GM20431 (cell line): ENCODE data around the gene MTG1.
"Not testable (repeated sequence)": the region's sequence is repeated elsewhere in the genome, so short reads cannot be mapped to it uniquely, and the experiment has no call there.

ENCODE experiments used
- in situ Hi-C: fragments of 300-500 bp; cut with MseI, MboI; formaldehyde crosslinking; loops from one replicate; pipeline ENCODE4 v1.15.0; 2020; ENCODE audit warnings: low sequenced_read_pairs; ENCODE audit not compliant: unreplicated experiment

Gene MTG1

DNA sequence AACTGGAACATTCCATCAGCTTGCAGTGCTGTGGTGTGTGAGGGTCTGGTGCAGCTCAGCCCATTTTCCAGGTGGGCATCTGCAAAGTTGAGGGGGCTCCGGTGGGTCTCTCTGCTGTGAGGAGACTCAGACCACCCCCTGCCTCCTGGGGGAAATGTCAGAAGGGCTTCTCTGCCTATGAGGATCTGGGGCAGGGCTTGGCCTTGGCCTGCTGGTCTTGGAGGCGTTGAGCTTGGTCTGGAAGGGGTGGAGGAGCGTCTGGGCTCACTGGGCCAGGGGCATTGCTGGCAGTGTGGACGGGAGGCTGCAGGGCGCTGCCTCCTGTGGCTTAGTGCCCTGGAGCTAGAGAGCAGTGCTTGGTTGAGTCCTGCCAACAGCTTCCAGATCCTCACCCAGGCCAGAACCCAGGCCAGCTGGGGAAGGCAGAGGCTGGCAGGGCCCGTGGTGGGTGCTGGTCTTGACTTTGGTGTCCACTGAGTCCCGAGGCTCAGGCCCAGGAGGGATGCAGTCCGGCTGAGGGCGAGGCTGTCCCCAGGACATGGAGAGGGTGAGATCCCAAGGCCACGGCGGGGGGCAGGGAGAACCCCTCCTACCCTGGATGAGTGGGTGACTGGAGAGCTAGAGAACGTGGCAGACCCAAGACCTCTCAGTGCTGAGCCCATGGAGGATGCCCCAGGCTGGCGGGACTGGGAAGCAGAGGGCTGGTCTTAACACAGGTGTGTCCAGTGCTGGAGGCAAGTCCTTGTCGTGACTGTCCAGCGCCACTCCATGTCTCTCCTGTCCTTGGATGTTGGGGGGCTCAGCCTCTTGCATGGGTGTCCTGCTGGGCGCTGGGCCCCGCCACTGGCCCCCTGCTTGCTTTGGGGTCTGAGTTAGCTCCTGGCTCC, 27.6 kb downstream of the MTG1 start:
- in situ Hi-C loops: no loop called here

DNA sequence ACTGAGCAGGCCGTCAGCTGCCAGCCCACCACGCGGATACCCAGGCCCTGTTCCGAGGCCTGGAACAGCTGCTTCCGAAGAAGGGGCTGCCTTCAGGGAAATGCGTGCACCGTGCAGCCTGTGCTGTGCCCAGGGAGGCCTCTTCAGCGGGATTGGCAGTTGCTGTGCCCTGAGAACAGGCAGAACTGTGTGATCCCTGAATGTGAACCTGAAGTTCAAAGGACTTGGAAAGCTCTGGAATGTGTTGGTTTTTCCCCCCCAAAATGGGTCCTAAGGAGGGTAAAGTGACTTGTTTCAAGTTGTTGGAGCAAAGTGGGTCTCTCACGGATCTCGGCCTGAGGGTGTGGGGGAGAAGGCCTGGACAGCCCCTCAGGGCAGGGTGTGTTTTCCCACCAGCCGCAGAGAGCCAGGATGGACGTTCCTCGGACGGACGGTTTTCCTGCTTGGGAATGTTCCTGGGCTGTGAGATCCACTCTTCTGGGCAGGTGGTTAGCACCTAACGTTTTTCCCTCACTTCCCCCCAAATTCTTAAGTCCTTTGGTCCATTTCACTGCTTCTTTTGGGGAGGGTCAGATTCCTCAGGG, 28.4 kb downstream of the MTG1 start:
- in situ Hi-C loops: no loop called here

DNA sequence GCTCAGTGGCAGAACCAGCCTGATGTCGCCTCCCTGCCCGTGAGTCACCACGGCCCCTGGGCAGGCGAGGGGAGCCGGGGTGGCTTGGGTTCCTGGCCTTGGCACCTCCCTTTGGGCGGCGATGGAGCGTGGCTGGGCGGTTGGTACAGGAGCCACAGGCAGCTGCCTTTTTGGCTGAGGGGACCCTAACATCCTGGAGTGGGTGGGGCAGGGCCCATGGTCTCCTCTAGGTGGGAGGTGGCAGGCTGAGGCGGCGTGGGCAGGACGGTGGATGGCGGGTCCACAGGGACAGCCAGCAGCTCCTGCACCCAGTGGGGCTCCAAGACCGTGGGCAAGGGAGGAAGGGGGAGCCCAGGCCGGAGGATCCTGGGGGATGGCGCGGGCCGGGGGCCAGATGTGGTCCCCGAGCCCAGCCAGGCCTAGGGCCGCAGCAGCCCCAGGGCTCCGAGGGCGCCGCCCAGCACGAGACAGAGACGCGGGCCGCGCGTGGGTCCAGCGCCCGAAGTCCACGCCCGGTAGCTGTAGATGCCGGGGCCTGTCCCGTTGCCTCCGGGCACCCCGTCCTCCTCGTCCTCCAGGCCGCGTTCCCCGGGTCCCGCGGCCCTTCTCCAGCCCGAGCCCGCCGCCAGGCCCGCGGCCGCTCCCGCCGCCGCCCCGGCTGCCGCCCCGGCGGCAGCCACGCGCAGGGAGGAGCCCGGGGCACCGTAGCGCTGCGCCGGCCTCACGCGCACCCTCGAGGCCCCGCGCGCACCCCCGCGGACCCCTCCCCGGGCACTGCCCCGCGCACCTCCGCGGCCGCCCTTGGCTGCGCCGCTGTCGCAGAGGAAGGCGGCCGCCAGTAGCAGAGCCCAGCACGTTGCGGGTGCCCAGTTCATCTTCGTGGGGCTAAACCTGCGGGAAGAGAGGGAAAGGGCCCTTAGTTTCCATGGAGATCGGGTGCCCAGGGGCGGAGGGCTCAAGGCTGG, 29.1 kb downstream of the MTG1 start:
- in situ Hi-C loops: no loop called here

DNA sequence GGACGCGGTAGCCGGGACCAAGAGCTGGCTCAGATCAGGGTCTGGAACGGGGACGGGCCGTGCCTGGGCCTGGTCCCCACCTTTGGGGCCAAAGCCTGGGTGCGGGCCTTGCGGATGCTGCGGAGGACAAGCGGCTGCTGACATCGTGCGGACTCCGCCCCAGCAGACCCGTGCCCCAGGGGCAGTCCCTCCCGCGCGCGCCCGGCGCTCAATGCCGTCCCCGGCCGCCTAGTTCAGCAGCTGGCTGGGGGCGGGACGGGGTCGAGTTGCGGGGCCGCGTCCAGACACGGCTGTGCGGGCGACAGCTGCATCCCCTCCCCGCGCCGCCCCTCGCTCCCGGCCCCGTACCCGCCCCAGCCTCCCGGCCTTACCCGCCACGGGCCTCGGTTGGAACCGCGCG, 30.1 kb downstream of the MTG1 start:
- in situ Hi-C loops: not testable (repeated sequence)

DNA sequence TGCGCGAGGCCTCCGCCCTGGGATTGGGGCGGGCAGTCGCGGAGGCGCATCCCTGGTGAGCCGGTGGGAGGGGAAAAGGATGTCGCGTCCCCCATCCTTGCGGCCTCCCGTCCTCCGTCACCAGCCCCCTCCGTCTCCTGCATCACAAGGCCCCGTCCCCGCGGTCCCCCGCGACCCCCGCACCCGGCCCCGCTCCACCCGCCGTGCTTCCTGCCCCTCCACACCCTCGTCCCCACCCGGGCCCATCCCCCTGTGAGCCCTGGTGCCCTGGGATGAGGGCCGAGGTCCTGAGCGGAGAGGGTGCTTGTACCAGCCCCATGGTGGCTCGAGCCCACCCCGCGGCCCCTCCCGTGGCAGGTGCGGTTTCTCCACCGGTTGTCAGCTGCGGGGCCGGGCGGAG, 30.6 kb downstream of the MTG1 start, which contains the start of gene SPRN:
Gene SPRN (minus strand): TSS at position 25 of the 400 bp plus-strand sequence. CDS start 944 bp downstream, outside the sequence.
- in situ Hi-C loops: not testable (repeated sequence)

DNA sequence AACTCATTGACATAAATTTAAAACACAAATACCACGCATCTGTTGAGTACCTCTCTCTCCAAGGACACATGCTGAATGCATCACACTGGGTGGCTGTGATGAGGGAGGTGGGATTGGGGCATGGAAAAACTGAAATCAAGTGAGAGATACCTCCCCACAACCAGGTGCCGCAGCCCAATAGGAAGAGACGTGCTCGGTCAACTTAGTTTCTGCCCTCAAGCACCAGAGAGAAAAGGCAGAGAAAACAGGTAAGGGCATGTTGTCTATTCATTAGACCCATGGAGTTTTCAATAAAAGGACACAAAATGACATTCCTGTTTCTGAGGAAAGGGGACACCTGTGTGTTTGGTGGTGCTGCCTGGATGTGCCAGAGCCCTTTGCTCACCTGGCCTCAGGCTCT, 35.6 kb downstream of the MTG1 start:
- in situ Hi-C loops: not testable (repeated sequence)

DNA sequence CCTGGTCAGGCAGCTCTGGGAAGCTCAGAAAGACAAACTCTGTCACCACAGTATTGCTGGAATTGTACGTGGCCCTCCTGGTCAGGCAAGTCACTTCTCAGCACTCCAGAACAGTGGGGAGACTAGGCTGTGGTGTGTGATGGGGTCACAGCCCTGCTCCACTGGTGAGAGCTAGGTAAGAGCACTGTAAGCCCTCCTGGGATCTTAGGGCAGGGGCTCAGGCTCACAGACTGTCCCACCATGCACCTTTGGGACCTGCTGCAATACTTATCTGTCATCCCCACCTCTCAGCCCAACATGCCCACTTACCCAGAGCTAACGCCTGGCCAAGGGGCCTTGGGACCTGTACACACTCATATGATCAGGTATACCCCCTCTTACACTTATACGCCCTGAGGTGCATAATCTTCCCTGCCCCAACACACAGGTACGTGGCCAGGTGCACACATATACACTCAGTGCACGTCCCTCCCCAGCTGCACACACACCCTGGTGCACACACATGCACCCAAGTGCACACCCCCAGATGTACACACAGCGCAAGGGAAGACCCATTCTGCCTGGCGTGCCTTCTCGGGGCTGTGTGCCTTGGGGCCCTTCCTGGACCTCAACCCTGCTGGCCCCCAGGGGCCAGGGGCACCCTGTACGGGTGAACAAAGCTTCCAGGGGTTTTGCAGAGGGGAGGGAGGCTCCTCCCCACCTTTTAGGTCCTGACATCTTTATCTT, 38.1 kb downstream of the MTG1 start:
- in situ Hi-C loops: not testable (repeated sequence)

DNA sequence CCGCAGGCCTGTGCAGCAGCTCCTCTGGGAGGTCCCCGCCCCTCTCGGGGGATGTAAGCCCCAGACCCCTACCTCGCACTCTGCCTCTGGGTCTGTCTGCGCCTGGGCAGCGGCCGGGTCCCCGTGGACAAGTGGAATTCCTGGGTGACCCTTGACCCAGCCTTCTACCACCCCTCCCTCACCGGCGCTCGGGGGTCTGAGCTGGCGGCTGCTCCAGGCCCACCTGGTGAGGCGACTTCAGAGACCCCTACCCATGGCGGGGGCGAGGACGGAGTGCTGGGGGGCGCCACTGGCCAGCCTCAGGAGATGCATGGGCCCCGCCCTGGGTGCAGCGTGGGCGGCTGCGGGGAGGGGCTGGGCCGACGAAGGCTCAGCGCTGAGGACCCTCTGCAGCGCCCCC, 38.8 kb downstream of the MTG1 start:
- in situ Hi-C loops: not testable (repeated sequence)

DNA sequence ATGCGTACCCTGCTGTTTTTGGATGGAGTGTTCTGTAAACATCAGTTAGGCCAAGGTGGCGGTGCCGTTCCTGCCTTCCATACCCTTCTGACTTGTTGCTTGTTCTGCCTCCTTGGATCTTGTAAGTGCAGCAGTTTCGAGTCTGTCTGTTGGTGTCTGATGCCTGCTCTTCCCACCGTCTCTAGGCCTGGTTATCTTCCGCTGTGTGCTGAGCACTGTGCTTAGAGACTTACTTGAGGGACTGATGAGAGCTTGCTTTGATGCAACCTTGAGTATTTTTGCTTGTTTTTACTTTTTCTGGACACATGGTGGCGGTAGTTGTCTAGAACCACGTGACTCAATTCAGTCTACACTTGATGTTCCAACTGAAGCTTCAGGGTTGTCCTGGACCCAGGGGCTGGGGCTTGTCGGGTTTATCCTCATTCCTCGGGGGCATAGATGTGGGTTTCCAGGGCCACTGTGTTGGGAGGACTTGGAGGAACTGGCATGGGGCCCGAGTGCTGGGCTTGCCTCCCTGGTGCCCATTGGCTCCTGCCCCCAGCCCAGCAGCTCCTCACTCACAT, 44.8 kb downstream of the MTG1 start:
- in situ Hi-C loops: no loop called here

DNA sequence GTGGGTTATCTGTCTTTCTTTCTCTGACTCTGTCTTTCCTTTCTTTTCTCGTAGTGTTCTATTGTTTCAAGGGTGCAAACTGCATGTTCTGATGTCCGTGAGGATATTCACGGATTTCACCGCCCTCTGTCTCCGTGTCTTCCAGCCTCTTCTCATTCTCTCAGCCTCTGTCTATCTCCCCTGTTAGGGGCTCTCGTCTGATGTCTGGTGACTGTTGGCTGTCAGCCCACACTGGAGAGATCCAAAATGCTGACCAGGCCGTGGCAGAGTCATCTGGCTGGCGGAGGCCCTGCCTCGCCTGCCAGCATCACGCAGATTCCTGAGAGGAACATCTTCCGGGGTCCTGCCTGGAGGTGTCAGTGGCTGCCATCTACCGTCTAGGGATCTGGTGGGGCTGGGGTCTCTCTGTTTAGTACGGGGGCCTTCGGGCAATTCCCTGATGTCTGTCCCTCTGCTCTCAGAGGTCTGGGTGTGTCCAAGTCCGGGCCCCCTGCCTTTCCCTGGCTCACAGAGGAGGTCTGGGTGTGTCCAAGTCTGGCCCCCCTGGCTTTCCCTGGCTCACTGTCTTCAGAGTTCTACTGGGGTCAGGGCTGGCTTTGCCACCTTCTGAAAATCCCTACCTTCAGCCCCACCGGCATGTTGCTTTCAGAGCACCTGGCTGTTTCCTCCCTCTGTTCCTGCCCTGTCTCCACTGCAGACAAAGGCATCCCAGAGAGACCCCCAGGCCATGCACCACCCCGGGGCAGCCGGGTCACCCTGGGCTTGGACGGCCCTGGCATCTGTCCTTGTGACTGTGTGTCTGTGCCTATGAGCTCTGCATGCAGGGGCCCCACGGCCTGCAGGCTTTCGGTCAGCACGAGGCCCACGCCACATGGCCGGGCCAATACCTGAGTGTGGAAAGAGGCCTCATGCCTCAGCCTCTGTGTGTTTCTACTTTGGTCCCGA, 45.8 kb downstream of the MTG1 start:
- in situ Hi-C loops: no loop called here

DNA sequence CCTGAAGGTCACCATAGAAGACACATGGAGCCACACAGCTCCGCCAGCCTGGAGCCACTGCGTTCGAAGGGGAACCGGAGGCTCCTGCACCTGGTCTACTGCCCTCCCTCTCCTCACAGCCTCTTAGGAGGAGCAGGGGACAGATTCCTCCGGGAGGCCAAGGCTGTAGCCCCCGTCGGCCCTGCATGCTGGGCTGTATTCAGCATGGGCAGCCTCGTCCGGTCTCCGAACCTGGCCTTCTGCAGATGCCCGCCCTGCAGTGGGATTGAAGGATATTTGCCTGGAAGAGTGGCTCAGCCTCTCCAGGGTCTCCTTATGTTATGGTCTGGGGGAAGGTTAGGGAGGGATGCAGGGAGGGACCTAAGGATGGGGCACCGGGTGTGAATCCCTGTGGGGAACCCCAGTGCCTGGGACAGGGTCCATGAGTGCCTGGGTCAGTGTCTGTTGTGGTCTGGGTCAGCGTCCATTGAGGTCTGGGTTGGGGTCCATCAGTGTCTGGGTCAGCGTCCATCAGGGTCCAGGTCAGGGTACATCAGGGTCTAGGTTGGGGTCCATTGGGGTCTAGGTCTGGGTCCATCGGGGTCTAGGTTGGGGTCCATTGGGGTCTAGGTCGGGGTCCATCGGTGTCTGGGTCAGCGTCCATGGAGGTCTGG, 46.8 kb downstream of the MTG1 start:
- in situ Hi-C loops: no loop called here

DNA sequence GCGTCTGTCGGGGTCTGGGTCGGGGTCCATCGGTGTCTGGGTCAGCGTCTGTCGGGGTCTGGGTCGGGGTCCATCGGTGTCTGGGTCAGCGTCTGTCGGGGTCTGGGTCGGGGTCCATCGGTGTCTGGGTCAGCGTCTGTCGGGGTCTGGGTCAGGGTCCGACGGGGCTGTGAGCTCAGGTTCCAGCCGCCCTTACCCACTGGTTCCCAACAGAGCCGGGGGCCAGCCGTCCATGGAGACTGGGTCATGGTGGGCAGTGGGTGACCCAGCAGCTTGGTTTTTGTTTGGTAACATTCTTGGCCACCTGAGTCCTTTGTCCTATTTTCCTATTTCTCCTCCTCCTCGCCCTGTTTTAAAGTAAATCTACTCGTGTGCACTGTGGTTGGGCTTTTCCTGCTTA, 47.4 kb downstream of the MTG1 start:
- in situ Hi-C loops: not testable (repeated sequence)

DNA sequence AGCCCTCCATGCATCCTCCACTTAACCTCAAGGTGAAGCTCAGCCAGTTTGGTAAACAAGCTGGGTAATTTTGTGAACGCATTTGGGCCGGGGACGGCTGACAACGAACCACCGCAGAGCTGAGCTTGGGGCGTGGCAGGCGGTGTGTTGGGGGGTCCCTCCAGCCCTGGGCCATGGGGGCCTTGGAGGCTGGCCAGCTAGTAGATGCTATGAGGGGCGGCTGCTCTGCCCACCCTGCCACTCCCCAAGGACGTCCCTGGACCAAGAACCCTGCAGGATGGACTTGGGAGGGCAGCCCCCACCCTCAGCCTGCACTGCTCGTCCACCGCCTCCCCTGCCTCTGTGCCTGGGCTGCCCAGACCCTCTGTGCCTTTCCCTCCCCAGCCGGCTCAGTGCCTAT, 47.8 kb downstream of the MTG1 start:
- in situ Hi-C loops: no loop called here

DNA sequence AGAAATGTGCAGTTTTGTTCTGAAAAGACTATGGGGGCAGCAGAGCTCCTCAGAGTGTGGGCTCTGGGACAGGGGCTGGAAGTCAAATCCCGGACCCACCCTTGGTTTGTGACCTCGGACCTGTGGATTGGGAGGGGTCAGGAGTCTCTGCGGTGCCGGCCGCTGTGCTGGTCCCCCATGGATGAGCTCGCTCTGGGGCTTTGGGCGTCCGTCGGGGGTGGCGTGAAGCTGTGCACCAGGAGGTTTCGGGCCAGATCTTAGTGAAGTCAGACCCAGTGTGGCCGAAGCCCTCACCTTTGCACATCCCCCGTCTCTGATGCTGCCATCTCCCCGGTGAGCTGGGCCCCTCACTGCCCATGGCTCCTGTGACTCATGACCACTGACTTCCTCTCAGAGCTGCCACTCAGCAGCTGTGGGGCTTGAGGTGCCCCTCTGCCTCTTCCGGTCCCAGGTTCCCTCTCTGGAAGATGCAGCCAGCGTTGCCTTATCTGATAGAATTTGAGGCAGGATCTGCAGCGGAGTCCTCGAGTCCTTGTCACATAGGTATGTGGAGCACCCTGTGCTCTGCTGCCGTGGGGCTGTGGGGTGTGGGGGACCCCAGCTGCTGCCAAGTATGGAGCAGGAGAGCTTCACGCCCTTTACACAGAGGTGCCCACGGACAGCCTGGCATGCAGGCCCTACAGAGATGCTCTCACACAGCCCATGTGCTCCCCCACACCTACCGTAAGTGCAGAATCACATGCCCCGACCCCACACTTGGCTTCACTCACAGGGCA, 48.4 kb downstream of the MTG1 start:
- in situ Hi-C loops: no loop called here

DNA sequence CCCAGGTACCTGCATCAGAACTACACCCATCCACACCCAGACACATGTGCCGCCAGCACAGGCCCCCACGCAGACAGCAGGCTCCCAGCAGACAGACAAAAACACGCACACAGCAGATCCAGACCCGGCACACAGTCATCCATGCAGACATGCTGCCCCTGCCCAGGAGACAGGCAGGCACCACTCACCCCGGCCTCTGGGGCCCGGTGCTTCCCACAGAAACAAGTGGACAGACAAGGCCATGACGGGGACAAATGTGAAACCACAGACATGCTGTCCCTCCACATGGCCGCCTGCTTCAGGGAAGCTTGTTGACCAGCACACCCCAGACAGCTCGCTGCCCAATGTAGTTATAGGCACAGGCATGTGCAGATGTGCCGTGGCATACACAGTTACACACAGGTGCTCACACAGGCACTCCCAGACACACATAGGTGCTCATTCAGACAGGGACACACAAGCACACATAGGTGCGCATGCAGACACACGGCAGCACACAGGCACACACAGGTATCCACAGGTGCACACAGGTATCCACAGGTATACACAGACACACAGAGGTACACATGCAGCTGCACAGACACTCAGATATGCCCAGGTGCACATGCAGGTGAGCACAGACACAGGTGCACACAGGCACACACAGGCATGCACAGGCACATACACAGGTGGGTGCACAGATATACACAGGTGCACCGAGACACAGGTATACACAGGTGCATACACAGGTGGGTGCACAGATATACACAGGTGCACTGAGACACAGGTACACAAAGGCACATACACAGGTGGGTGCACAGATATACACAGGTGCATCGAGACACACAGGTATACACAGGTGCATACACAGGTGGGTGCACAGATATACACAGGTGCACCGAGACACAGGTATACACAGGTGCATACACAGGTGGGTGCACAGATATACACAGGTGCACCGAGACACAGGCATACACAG, 49.3 kb downstream of the MTG1 start:
- in situ Hi-C loops: no loop called here
